Tongue (tissue), 2 donors: Measurements from ENCODE around the gene MUC5B. TPM values are rescaled to one million over a fixed set of nuclear protein-coding genes. Genes with fewer than 3 reads are reported as not detected.
"Not testable (repeated sequence)": the region's sequence is repeated elsewhere in the genome, so short reads cannot be mapped to it uniquely, and the experiment has no call there.

Experiments used
- DNase-seq: peaks from one replicate; pipeline ENCODE4 v3.0.0-alpha.2; 2015
- total RNA-seq: library from RNA; depleted of rRNA; stranded (reverse); fragments of >200 nt; gene quantifications from one replicate; pipeline ENCODE4 v1.2.3, GENCODE V29; 2014

Gene MUC5B
- total RNA-seq, 1 donor from 2014 or later = 159 TPM

- not testable (repeated sequence) for DNase-seq
Measured at GRCh38 chr11:1189816-1190215, 33.0 kb upstream of the MUC5B start.

- not testable (repeated sequence) for DNase-seq
Measured at GRCh38 chr11:1191786-1192470, 30.9 kb upstream of the MUC5B start.

GRCh38 chr11:1192741-1193325 lies 30.0 kb upstream of the MUC5B start:
- DNase-seq = no peak

GRCh38 chr11:1193326-1194230 lies 29.3 kb upstream of the MUC5B start:
- DNase-seq = no peak

GRCh38 chr11:1194231-1194976 lies 28.5 kb upstream of the MUC5B start:
- DNase-seq = no peak

- no peak for DNase-seq
Measured at GRCh38 chr11:1194977-1195681, 27.7 kb upstream of the MUC5B start.

- no peak for DNase-seq
Measured at GRCh38 chr11:1195682-1196515, 27.0 kb upstream of the MUC5B start.

- no peak for DNase-seq
Measured at GRCh38 chr11:1196516-1197391, 26.1 kb upstream of the MUC5B start.

- no peak for DNase-seq
Measured at GRCh38 chr11:1197431-1197885, 25.4 kb upstream of the MUC5B start.

- DNase-seq = no peak
Measured at GRCh38 chr11:1197886-1198560, 24.8 kb upstream of the MUC5B start.

GRCh38 chr11:1198561-1199240 lies 24.2 kb upstream of the MUC5B start:
- DNase-seq = peak; percentile 9

GRCh38 chr11:1199241-1199750 lies 23.6 kb upstream of the MUC5B start:
- no peak for DNase-seq

- DNase-seq = peak; percentile 37
Measured at GRCh38 chr11:1199751-1200610, 22.9 kb upstream of the MUC5B start.

GRCh38 chr11:1200611-1201191 lies 22.2 kb upstream of the MUC5B start:
- DNase-seq = no peak

- DNase-seq = no peak
Measured at GRCh38 chr11:1201395-1202153, 21.3 kb upstream of the MUC5B start.
